ENCODE measurements around the gene GSDMA. TPM values are rescaled to one million over a fixed set of nuclear protein-coding genes. Genes with fewer than 3 reads are reported as not detected.

GSDMA gene
- total RNA-seq: under 1 TPM in 1 of 4 donors, not detected in 3; 0.20 TPM

- DNase-seq (ENCODE audit: low spot score in 2 of 2): no peak
- Histone ChIP-seq H3K27me3 (no peaks in the 10 kb centered on the region), H3K4me3 (no peak within 1 kb of the TSS), H3K4me1 (peaks cover 0 to 4% (median 2%) of the 10 kb centered on the region in 4 donors), H3K36me3 (no peaks in the 10 kb centered on the region), H3K27ac (no peak within 1 kb of the TSS), H3K9me3 (no peaks in the 10 kb centered on the region)
- TF ChIP-seq EP300 (IDR thresholded peaks at IDR 0.05) (no peak), CTCF (IDR thresholded peaks at IDR 0.05) (no peak), POLR2A (IDR thresholded peaks at IDR 0.05) (no peak)
- WGBS, 2 donors: 52 to 70% methylated on average over 6 of the region's 6 CpGs
Measured at GRCh38 chr17:39962642-39963220, at the start of gene GSDMA. Gene GSDMA (plus strand): TSS chr17:39963004. CDS start chr17:39965688, 2,684 bp downstream.

GRCh38 chr17:39913989-39914388, 48.8 kb upstream of the GSDMA start:
- Histone ChIP-seq H3K27ac (no peak overlapping the region), H3K27me3 (no peaks in the 10 kb centered on the region), H3K9me3 (no peaks in the 10 kb centered on the region), H3K36me3 (peaks cover 0 to 48% (median 6%) of the 10 kb centered on the region in 3 donors), H3K4me1 (no peaks in the 10 kb centered on the region), H3K4me3 (no peak overlapping the region)
- TF ChIP-seq POLR2A (IDR thresholded peaks at IDR 0.05) (no peak), CTCF (IDR thresholded peaks at IDR 0.05) (no peak), EP300 (IDR thresholded peaks at IDR 0.05) (no peak)
- 85 to 87% methylated on average over 3 of the region's 3 CpGs for WGBS, 2 donors
- DNase-seq (ENCODE audit: low spot score in 2 of 2): no peak

- H3K27ac ChIP-seq: no peak overlapping the region
- H3K9me3 ChIP-seq: no peaks in the 10 kb centered on the region
- H3K4me3 ChIP-seq: no peak overlapping the region
- TF ChIP-seq CTCF (IDR thresholded peaks at IDR 0.05) (no peak), EP300 (IDR thresholded peaks at IDR 0.05) (no peak), POLR2A (IDR thresholded peaks at IDR 0.05) (no peak)
- H3K27me3 ChIP-seq: no peaks in the 10 kb centered on the region
- WGBS, 2 donors: 65 to 76% methylated on average over 4 of the region's 4 CpGs
- peaks cover 0 to 49% (median 0%) of the 10 kb centered on the region in 3 donors for H3K36me3 ChIP-seq
- no peak for DNase-seq (ENCODE audit: low spot score in 2 of 2)
- H3K4me1 ChIP-seq: no peaks in the 10 kb centered on the region
Measured at GRCh38 chr17:39915559-39915958, 47.2 kb upstream of the GSDMA start.

GRCh38 chr17:39916918-39917317, 45.9 kb upstream of the GSDMA start:
- no peak overlapping the region for H3K4me3 ChIP-seq
- peaks cover 0 to 51% (median 5%) of the 10 kb centered on the region in 3 donors for H3K36me3 ChIP-seq
- TF ChIP-seq EP300 (IDR thresholded peaks at IDR 0.05) (no peak), CTCF (IDR thresholded peaks at IDR 0.05) (no peak), POLR2A (IDR thresholded peaks at IDR 0.05) (no peak)
- H3K4me1 ChIP-seq: peaks cover 0 to 5% (median 0%) of the 10 kb centered on the region in 4 donors
- H3K27me3 ChIP-seq: no peaks in the 10 kb centered on the region
- no peaks in the 10 kb centered on the region for H3K9me3 ChIP-seq
- DNase-seq (ENCODE audit: low spot score in 2 of 2): no peak
- 82 to 87% methylated on average over 7 of the region's 7 CpGs for WGBS, 2 donors
- no peak overlapping the region for H3K27ac ChIP-seq

- WGBS, 2 donors: 93 to 98% methylated on average over 9 of the region's 9 CpGs
- TF ChIP-seq EP300 (IDR thresholded peaks at IDR 0.05): no peak
- TF ChIP-seq POLR2A (IDR thresholded peaks at IDR 0.05): no peak
- TF ChIP-seq CTCF (IDR thresholded peaks at IDR 0.05): no peak
- Histone ChIP-seq H3K36me3 (peaks cover 3 to 64% (median 22%) of the 10 kb centered on the region in 3 donors), H3K9me3 (no peaks in the 10 kb centered on the region), H3K27ac (peak overlapping the region in 1 of 4 donors; percentile 26), H3K27me3 (no peaks in the 10 kb centered on the region), H3K4me1 (peaks cover 0 to 5% (median 2%) of the 10 kb centered on the region in 4 donors), H3K4me3 (no peak overlapping the region)
- no peak for DNase-seq (ENCODE audit: low spot score in 2 of 2)
Measured at GRCh38 chr17:39919087-39919683, 43.6 kb upstream of the GSDMA start.
